ENCODE data around the gene ROR2.
A peak's percentile ranks its signal among the peaks of the same experiment; 100 is the strongest.

ROR2 gene

GRCh38 chr9:91778031-91778430 is 172.0 kb downstream of the ROR2 start:
- H3K9me3 Mint-ChIP-seq, result no peaks in the 10 kb centered on the region
- ATAC-seq (replicated peaks; ENCODE audit: extremely low read depth, poor library complexity, severe bottlenecking), result no peak

GRCh38 chr9:91777292-91777830 is 172.7 kb downstream of the ROR2 start:
- DNase-seq (ENCODE audit: low spot score in 2 of 2) (no peak), ATAC-seq (replicated peaks; ENCODE audit: extremely low read depth, poor library complexity, severe bottlenecking) (no peak)
- Mint-ChIP-seq H3K27me3 (peaks cover 78% of the 10 kb centered on the region), H3K9me3 (no peaks in the 10 kb centered on the region), H3K4me3 (no peak overlapping the region), H3K4me1 (no peaks in the 10 kb centered on the region), H3K27ac (ENCODE audit: low read depth) (no peak overlapping the region), H3K36me3 (ENCODE audit: insufficient read depth) (peaks cover 1% of the 10 kb centered on the region)

More at GRCh38 chr9:91778031-91778430, 172.0 kb downstream of the ROR2 start:
- H3K36me3 Mint-ChIP-seq (ENCODE audit: insufficient read depth), result peaks cover 3% of the 10 kb centered on the region
- H3K4me1 Mint-ChIP-seq, result peaks cover 6% of the 10 kb centered on the region
- no peak for DNase-seq (ENCODE audit: low spot score in 2 of 2)
- H3K27me3 Mint-ChIP-seq, result peaks cover 78% of the 10 kb centered on the region
- H3K4me3 Mint-ChIP-seq, result no peak overlapping the region
- no peak overlapping the region for H3K27ac Mint-ChIP-seq (ENCODE audit: low read depth)

- Mint-ChIP-seq H3K27ac (ENCODE audit: low read depth) (no peak overlapping the region), H3K4me1 (no peaks in the 10 kb centered on the region), H3K36me3 (ENCODE audit: insufficient read depth) (peaks cover 1% of the 10 kb centered on the region), H3K4me3 (no peak overlapping the region), H3K27me3 (peaks cover 77% of the 10 kb centered on the region), H3K9me3 (no peaks in the 10 kb centered on the region)
- no peak for DNase-seq (ENCODE audit: low spot score in 2 of 2)
- ATAC-seq (replicated peaks; ENCODE audit: extremely low read depth, poor library complexity, severe bottlenecking), result no peak
Measured at GRCh38 chr9:91776409-91777291, 173.4 kb downstream of the ROR2 start.

GRCh38 chr9:91775708-91776028 is 174.4 kb downstream of the ROR2 start:
- Mint-ChIP-seq H3K9me3 (no peaks in the 10 kb centered on the region), H3K27ac (ENCODE audit: low read depth) (no peak overlapping the region), H3K4me3 (no peak overlapping the region), H3K27me3 (peaks cover 68% of the 10 kb centered on the region), H3K4me1 (no peaks in the 10 kb centered on the region), H3K36me3 (ENCODE audit: insufficient read depth) (peaks cover 1% of the 10 kb centered on the region)
- ATAC-seq (replicated peaks; ENCODE audit: extremely low read depth, poor library complexity, severe bottlenecking) (no peak), DNase-seq (ENCODE audit: low spot score in 2 of 2) (no peak)

GRCh38 chr9:91775011-91775707 is 174.9 kb downstream of the ROR2 start:
- H3K36me3 Mint-ChIP-seq (ENCODE audit: insufficient read depth), result peaks cover 1% of the 10 kb centered on the region
- H3K9me3 Mint-ChIP-seq, result no peaks in the 10 kb centered on the region

GRCh38 chr9:91773156-91773555 is 176.9 kb downstream of the ROR2 start:
- no peaks in the 10 kb centered on the region for H3K36me3 Mint-ChIP-seq (ENCODE audit: insufficient read depth)
- H3K4me1 Mint-ChIP-seq, result no peaks in the 10 kb centered on the region
- no peaks in the 10 kb centered on the region for H3K9me3 Mint-ChIP-seq
- no peak overlapping the region for H3K27ac Mint-ChIP-seq (ENCODE audit: low read depth)
- H3K4me3 Mint-ChIP-seq, result no peak overlapping the region
- ATAC-seq (replicated peaks; ENCODE audit: extremely low read depth, poor library complexity, severe bottlenecking), result no peak
- no peak for DNase-seq (ENCODE audit: low spot score in 2 of 2)
- H3K27me3 Mint-ChIP-seq, result peaks cover 74% of the 10 kb centered on the region

More at GRCh38 chr9:91775011-91775707, 174.9 kb downstream of the ROR2 start:
- Mint-ChIP-seq H3K27me3 (peaks cover 71% of the 10 kb centered on the region), H3K27ac (ENCODE audit: low read depth) (no peak overlapping the region), H3K4me3 (no peak overlapping the region), H3K4me1 (no peaks in the 10 kb centered on the region)
- ATAC-seq (replicated peaks; ENCODE audit: extremely low read depth, poor library complexity, severe bottlenecking) (peak; percentile 67), DNase-seq (ENCODE audit: low spot score in 2 of 2) (peak; percentile 64 to 65)

GRCh38 chr9:91771864-91772263 is 178.2 kb downstream of the ROR2 start:
- Mint-ChIP-seq H3K9me3 (no peaks in the 10 kb centered on the region), H3K4me3 (no peak overlapping the region), H3K27ac (ENCODE audit: low read depth) (no peak overlapping the region), H3K4me1 (no peaks in the 10 kb centered on the region), H3K36me3 (ENCODE audit: insufficient read depth) (no peaks in the 10 kb centered on the region), H3K27me3 (peaks cover 74% of the 10 kb centered on the region)
- DNase-seq (ENCODE audit: low spot score in 2 of 2) (no peak), ATAC-seq (replicated peaks; ENCODE audit: extremely low read depth, poor library complexity, severe bottlenecking) (no peak)

- Mint-ChIP-seq H3K4me3 (no peak overlapping the region), H3K9me3 (no peaks in the 10 kb centered on the region), H3K36me3 (ENCODE audit: insufficient read depth) (no peaks in the 10 kb centered on the region), H3K27ac (ENCODE audit: low read depth) (no peak overlapping the region), H3K27me3 (peaks cover 74% of the 10 kb centered on the region), H3K4me1 (no peaks in the 10 kb centered on the region)
- ATAC-seq (replicated peaks; ENCODE audit: extremely low read depth, poor library complexity, severe bottlenecking) (no peak), DNase-seq (ENCODE audit: low spot score in 2 of 2) (no peak)
Measured at GRCh38 chr9:91771027-91771426, 179.0 kb downstream of the ROR2 start.

- Mint-ChIP-seq H3K27me3 (peaks cover 73% of the 10 kb centered on the region), H3K4me1 (no peaks in the 10 kb centered on the region), H3K36me3 (ENCODE audit: insufficient read depth) (no peaks in the 10 kb centered on the region), H3K9me3 (no peaks in the 10 kb centered on the region), H3K4me3 (no peak overlapping the region), H3K27ac (ENCODE audit: low read depth) (no peak overlapping the region)
- DNase-seq (ENCODE audit: low spot score in 2 of 2) (no peak), ATAC-seq (replicated peaks; ENCODE audit: extremely low read depth, poor library complexity, severe bottlenecking) (no peak)
Measured at GRCh38 chr9:91770229-91770628, 179.8 kb downstream of the ROR2 start.

GRCh38 chr9:91768977-91769916 is 180.8 kb downstream of the ROR2 start:
- DNase-seq (ENCODE audit: low spot score in 2 of 2) (no peak), ATAC-seq (replicated peaks; ENCODE audit: extremely low read depth, poor library complexity, severe bottlenecking) (no peak)
- H3K4me1 Mint-ChIP-seq, result no peaks in the 10 kb centered on the region
- H3K9me3 Mint-ChIP-seq, result no peaks in the 10 kb centered on the region
- peaks cover 69% of the 10 kb centered on the region for H3K27me3 Mint-ChIP-seq
- H3K4me3 Mint-ChIP-seq, result no peak overlapping the region
- H3K36me3 Mint-ChIP-seq (ENCODE audit: insufficient read depth), result no peaks in the 10 kb centered on the region
- no peak overlapping the region for H3K27ac Mint-ChIP-seq (ENCODE audit: low read depth)

GRCh38 chr9:91768507-91768906 is 181.5 kb downstream of the ROR2 start:
- Mint-ChIP-seq H3K9me3 (no peaks in the 10 kb centered on the region), H3K4me1 (no peaks in the 10 kb centered on the region), H3K27me3 (peaks cover 62% of the 10 kb centered on the region), H3K36me3 (ENCODE audit: insufficient read depth) (no peaks in the 10 kb centered on the region), H3K27ac (ENCODE audit: low read depth) (no peak overlapping the region), H3K4me3 (no peak overlapping the region)
- ATAC-seq (replicated peaks; ENCODE audit: extremely low read depth, poor library complexity, severe bottlenecking), result no peak
- no peak for DNase-seq (ENCODE audit: low spot score in 2 of 2)

Measured in central memory CD8-positive, alpha-beta T cell (primary cell).